ENCODE measurements around the gene COL16A1.

Gene COL16A1

DNA sequence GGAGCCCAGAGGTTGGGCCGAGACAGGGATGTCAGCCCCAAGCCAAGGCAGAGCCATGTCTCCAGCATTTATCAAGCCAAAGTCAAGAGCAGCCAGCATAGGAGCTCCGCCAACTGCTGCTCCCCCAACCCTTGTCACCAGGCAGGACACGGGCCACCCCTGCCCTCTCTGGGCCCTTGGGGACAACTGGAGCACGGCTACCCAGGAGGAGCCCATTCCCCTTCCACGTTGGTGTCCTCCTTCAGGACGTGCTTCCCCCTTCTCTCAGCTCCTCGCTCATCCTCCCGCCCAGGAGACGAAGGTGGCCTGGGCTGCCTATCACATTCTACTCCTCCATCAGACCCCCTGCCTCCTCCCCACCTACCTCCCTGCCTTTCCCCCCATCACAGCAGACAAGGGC, 39.3 kb downstream of the COL16A1 start:
- no peak overlapping the region for H3K27ac ChIP-seq
- TF ChIP-seq, protein P1, sequence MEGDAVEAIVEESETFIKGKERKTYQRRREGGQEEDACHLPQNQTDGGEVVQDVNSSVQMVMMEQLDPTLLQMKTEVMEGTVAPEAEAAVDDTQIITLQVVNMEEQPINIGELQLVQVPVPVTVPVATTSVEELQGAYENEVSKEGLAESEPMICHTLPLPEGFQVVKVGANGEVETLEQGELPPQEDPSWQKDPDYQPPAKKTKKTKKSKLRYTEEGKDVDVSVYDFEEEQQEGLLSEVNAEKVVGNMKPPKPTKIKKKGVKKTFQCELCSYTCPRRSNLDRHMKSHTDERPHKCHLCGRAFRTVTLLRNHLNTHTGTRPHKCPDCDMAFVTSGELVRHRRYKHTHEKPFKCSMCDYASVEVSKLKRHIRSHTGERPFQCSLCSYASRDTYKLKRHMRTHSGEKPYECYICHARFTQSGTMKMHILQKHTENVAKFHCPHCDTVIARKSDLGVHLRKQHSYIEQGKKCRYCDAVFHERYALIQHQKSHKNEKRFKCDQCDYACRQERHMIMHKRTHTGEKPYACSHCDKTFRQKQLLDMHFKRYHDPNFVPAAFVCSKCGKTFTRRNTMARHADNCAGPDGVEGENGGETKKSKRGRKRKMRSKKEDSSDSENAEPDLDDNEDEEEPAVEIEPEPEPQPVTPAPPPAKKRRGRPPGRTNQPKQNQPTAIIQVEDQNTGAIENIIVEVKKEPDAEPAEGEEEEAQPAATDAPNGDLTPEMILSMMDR (conservative IDR thresholded peaks at IDR 0.05): no peak

DNA sequence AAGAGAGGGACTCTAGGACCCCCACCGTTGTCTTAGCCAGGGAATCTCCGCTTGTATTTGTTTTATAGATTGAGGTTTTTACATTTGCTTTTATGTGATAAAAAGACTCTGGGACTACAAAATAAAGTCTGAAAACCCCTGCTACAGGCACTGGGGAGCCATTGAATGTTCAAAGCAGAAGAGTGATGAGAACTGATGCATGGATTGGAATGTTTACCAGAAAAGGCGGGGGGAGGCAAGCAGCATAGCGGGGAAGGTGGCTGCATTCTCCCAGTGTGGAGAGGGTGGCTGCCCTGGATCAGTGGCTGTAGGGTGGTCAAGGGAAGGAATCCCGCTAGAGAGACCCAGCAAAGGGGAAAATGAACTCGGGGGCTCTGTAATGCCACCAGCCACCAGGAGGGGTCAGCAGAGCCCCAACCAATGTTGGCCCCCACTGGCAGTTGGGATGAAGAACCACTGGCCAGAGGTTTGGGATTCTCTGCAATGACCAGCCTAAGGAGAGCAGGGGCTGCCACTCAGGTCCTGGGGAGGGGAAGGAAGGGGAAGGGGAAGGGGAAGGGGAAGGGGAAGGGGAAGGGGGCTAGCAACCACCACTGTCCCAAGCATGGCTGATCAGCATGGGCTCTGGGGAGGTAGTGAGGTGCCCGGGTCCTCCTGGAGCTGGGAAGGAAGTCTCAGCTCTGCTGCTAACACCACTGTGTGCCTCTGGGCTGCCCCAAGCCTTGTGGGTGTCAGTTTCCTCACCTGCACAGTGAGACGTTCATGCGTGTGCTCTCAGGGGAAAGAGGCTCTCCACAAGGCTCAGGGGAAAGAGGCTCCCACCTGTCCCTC, 40.0 kb downstream of the COL16A1 start:
- TF ChIP-seq, protein P1 (conservative IDR thresholded peaks at IDR 0.05): peak; percentile 89
- no peak overlapping the region for H3K27ac ChIP-seq

DNA sequence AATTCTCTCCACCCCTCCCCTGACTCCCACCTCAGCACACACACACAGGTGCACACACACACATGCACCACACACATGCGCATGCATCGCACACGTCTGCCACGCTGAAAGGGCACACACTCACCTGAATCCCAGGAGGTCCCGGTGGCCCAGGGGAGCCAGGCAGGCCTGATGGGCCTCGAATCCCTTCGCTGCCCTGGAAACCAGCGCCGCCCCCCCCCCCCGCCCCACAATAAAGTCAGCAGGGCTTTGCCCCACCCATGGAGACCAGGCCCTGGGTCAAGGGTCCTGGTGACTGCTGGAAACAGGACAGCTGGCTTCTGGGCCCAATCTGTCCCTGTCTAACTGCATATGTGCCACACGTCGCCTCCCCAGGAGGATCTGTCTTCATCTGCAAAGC, 41.4 kb downstream of the COL16A1 start:
- TF ChIP-seq, protein P1 (conservative IDR thresholded peaks at IDR 0.05): no peak
- H3K27ac ChIP-seq: no peak overlapping the region

DNA sequence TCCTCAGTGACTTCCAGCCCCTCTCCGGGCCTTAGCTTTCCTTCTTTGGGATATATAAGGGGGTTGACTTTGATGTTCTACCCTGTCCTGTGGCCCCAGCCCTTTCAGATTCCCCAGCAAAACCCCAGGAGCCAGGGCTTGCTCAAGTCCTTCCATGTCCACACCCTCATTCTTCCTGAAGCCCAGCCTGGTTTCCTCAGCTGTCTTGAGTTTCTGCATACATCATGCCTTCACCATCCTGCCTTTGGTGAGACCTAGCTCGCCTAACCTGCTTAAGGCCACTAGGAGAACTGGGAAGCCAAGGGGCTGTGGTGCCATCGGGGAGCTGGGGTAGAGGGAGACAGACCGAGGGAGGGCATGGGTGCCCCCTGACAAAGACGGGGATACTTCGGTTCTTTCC, 42.0 kb downstream of the COL16A1 start:
- TF ChIP-seq, protein P1 (conservative IDR thresholded peaks at IDR 0.05): no peak
- H3K27ac ChIP-seq: no peak overlapping the region

DNA sequence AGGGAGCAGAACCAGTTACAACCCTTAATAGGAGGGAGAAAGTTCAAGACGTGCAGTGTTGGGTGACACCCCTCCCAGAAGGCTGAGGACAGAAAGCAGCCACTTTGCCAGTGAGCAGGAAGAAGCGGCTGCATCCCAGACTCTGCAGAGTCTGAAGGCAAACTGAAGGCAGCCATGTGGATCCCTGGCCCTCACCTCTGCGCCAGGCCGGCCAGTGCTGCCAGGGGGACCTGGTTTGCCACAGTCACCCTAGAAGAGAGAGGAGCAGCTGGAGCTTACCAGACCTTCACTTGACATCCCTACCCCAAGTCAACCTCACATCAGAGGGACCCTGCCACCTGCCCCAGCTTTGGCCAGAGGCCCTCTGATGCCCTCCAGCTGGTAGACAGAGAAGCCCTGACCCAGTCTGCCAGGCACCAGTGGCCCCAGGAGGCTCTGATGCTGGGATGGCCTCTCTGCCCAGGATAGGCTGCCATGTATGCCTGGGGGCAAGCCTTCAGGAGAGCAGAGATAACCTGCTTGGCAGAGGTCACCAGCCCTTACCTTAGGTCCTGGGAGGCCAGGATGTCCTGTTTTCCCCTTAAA, 42.9 kb downstream of the COL16A1 start:
- TF ChIP-seq, protein P1 (conservative IDR thresholded peaks at IDR 0.05): no peak
- H3K27ac ChIP-seq: no peak overlapping the region

DNA sequence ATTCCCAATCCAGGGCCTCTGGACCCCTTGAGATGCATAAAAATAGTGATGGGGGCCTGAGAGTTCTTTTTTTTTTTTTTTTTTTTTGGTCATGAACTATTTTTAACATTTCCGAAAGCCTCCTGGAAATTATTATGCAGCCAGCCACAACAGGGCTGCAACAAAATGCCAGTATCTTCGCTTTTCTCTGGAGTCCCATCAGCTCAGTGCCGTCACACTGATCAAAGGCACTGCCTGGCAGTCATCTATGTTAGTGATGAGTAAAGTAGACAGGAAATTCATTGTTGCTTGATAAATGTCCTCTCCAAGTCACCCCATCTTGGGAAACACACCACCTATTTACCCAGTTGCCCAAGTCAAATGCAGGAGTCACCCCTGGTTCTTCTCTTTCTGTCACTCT, 43.9 kb downstream of the COL16A1 start:
- TF ChIP-seq, protein P1 (conservative IDR thresholded peaks at IDR 0.05): no peak
- H3K27ac ChIP-seq: no peak overlapping the region

DNA sequence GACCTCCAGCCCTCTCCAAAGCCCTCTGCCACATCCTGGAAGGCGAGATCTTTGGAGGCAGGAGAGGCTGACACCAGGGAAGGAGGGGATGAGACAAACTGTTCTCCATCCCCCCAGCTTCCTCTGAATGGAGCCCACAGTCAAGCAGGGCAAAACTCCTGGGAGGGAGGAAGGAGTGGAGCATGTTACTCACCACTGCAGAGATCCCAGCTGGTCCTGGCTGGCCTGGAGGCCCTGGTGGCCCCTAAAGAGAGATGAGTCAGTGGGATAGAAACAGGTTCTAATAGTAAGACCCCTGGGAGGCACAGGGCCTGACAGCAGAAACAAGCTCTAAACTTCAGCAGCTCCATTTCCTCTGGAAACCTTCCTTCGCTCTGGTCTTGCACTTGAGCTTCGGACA, 45.1 kb downstream of the COL16A1 start:
- TF ChIP-seq, protein P1 (conservative IDR thresholded peaks at IDR 0.05): no peak
- no peak overlapping the region for H3K27ac ChIP-seq
